ENCODE measurements around the gene PANK3.
"Not testable (repeated sequence)": the region's sequence is repeated elsewhere in the genome, so short reads cannot be mapped to it uniquely, and the experiment has no call there.

The PANK3 gene

DNA sequence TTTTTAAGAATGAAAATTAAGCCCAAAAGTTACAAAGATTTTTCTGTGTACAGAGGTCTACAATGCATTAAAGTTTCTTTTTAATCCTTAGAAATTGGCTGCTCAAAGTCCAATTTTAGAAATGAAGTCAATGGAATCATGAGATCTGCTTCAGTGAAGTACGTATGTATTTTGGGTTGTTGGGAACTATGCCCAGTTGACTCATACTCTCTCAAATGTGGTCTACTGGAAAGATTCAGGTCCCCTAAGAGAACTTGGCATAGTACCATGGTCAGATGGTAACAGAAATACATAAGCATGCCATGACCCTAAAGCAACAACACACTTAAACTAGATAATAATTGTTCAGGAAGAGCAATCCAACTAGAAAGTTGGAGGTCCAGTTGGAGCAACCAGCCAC is 27.0 kb downstream of the PANK3 start:
- DNase-seq (ENCODE audit: low spot score): no peak

DNA sequence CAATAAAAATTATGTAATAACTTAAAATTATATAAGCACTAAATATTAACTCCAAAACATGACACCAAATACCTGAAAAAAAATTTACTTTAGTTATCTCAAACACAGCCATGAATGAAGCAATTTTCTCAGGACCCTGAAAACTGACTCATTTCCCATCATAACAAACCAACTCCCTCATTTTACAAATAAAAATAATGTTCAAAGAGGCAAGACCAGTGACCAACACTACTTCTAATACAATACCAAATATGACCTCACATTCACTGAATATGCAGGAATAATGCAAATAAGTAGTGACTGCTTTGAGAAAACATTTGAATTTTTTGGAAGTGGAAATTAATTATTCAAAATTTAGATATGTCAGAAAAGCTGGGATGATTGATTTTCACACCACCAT is 28.5 kb downstream of the PANK3 start:
- DNase-seq (ENCODE audit: low spot score): no peak

DNA sequence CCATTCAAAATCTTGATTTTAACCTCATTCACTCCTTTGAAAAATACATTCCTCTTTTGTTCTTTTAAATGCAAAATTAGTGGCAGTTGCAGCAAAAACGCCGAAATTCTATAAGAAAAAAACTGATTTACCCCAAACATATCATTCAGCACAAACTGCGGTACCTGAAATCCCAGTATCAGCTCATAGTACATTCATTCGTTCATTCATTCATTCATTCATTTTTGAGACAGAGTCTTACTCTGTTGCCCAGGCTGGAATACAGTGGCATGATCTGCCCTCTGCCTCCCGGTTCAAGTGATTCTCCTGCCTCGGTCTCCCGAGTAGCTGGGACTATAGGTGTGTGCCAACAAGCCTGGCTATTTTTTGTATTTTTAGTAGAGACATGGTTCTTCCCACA is 29.6 kb downstream of the PANK3 start:
- DNase-seq (ENCODE audit: low spot score): no peak

DNA sequence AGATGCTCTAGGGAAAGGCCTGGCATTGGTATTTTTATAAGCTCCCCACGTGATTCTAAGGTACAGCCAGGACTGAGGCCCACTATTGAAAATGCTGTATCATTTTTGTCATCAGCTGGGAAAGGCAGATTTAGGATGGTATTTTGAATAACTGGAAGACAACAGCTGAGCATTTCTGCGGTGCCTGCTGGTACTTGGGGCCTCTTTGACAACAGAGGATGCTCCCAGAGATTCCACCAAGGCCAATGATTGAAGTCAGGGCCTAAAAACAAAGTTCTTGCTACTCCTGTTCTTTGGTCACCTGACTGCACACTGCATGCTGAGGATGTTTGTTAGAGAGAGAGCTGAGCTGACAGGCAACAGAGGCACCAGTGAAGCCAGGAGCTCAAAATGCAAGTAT is 42.0 kb downstream of the PANK3 start:
- DNase-seq (ENCODE audit: low spot score): no peak

DNA sequence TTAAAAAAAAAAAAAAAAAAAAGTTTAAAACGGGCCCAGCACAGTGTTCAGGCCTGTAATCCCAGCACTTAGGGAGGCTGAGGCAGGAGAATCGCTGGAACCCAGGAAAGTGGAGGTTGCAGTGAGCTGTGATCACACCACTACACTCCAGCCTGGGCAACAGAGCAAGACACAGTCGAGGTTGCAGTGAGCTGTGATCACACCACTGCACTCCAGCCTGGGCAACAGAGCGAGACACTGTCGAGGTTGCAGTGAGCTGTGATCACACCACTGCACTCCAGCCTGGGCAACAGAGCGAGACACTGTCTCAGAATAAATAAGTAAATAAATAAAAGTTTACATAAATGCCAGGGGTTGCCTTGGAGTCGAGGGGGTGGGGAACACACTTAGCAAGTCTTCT is 44.8 kb downstream of the PANK3 start:
- DNase-seq (ENCODE audit: low spot score): not testable (repeated sequence)

DNA sequence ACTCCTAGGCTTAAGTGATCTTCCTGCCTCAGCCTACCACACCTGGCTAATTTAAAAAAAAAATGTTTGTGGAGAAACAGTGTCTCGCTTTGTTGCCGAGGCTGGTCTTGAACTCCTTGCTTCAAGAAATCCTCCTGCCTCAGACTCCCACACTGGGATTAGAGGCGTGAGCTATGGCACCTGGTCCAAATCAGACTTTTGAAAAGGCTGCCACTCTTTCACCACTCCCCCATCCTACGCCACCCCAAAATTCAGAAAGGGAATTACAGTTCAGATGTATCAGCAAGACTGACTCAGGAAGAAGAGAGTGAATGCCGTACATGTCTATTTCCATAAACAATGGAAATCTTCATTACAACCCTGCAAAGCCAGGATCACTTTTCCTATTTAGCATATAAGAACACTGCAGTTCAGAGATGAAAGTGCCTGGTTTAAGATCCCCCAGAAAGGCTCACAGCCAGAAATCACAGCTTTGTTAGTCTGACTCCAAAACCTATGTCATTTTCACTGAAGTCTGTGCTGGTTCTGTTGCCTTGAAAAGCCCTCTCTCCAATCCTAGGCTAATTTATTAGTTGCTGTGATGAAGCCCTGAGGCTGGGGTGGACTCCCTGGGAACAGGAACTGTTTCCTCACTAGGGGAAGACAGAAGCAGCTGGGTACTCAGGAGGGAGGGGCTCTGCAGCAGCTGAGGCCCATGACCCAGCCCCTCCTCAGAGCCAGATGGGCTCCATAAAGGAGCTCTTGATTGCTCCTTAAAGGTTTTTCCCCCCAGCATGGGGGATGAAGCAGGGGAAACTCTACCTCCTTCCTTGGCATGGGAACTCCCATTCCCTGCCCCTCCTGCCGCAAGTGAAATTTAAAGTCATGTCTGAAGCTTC is 46.9 kb downstream of the PANK3 start:
- no peak for DNase-seq (ENCODE audit: low spot score)

DNA sequence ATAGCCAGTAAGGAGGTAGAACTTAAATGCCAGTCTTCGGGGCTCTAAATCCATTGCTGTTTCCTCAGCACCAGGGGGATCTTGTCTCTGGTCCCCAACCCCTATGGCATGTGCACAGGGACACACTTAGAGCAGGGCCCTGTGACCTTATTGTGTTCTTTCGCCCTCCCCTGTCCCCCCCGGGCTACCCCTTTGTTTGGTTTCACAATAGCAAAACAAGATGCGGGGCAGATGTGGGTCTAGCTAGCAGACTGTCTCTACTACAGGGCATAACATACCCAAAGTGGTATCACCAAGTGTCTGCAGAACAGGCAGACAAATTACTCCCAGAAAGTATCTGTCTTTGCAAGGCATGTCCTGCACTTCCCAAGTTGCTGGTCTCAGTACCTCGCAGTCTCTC is 48.0 kb downstream of the PANK3 start:
- DNase-seq (ENCODE audit: low spot score): no peak

DNA sequence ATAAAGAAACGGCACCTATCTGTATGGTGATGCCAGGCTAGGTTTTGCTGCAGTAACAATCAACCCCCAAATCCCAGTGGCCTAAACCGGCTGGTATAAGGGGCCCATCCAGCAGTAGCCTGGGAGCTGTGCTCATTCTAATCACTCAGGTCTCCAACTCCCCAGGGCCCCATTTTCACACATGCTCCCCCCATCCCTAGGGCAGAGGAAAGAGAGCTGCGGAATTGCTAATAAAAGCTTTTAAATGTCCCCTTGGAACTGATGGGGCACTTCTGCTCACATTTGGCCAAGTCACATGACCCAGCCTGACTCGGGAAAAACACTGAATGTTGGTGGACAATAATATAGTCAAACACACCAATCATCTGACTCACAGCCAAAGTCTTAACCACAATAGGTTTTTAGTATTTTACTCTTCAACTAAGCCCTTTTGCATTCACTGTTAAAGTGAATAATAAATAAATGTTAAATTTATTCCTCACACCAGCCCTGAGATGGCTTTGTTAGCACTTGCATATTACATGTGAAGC is 48.5 kb downstream of the PANK3 start:
- no peak for DNase-seq (ENCODE audit: low spot score)

DNA sequence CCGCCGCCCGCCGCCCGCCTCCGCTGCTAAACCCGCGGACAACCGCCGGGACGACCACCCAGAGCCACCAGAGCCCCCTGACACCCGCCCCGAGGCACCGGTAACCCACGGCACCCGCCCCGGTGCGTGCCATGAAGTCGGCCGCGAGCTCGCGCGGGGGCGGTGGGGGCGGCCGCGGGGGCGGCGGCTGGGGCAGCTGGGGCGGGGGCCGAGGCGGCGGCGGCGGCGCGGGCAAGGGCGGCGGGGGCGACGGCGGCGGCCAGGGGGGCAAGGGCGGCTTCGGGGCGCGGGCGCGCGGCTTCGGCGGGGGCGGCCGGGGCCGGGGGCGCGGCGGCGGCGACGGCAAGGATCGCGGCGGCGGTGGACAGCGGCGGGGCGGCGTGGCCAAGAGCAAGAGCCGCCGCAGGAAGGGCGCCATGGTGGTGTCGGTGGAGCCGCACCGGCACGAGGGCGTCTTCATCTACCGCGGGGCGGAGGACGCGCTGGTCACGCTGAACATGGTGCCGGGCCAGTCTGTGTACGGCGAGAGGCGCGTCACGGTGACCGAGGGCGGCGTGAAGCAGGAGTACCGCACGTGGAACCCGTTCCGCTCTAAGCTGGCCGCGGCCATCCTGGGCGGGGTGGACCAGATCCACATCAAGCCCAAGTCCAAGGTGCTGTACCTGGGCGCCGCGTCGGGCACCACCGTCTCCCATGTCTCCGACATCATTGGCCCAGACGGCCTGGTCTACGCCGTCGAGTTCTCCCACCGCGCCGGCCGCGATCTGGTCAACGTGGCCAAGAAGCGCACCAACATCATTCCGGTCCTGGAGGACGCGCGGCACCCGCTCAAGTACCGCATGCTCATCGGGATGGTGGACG is 49.6 kb downstream of the PANK3 start:
- no peak for DNase-seq (ENCODE audit: low spot score)

DNA sequence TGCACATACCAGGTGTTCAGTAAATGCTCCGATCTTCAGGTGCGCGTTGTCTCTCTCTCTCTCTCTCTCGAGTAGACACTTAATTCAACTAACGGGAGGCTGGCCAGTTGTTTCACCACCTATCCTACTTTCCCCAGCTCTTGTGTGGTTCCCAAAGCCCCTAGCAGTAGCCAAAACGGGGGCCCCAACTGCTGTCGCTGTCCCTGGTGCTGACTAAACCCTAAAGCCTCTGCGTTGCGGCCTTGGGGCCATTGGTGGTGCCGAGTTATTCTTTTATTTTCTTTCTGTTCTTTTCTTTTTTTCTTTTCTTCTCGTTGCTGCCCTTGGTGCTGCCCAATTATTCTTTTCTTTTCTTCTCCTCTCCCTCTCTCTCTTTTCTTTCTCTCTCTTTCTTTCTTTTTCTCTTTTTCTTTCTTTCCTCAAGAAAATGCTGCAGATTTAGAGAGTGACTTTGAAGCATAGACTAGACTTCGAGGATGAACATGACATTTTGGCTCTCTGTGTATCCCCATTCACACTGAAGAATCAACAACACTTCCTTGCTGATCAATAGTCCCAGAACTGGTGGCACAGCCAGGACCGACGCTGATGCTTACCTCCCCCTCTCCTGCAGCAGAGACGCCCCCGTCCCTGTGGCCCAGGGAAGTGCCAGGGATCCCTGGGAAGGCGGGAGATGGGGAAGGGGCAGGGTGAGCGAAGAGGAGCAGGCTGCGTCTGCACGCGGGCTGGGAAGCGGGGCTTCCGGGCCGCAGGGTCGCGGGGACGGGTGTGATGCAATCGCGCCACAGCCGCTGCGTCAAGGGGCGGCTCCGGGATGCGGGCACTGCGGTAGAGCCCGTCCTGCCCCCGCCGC is 50.4 kb downstream of the PANK3 start, which contains the start of gene FBLL1:
Gene FBLL1, plus strand, starts transcription at position 785 of the 853 bp plus-strand sequence. CDS start 200 bp downstream, outside the sequence.
- no peak for DNase-seq (ENCODE audit: low spot score)

DNA sequence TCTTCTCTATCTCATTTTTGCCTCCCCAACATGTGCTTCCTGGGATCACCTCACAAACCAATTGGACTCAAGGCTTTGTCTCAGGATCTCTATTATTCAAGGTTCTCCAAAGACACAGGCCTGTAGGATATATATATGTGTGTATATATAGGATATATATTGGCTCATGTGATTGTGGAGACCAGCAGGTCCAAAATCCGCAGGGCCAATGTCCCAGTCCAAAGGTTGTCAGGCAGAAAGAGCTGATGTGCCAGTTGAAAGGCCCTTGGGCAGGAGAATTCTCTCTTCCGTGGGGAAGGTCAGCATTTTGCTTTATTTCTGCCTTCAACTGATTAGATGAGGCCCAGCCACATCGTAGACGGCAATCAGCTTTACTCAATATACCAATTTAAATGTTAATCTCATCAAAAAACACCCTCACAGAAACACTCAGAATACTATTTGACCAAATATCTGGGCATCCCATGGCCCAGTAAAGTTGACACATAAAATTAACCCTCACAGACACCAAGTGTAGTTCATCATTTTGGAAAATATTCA is 51.3 kb downstream of the PANK3 start:
- no peak for DNase-seq (ENCODE audit: low spot score)

DNA sequence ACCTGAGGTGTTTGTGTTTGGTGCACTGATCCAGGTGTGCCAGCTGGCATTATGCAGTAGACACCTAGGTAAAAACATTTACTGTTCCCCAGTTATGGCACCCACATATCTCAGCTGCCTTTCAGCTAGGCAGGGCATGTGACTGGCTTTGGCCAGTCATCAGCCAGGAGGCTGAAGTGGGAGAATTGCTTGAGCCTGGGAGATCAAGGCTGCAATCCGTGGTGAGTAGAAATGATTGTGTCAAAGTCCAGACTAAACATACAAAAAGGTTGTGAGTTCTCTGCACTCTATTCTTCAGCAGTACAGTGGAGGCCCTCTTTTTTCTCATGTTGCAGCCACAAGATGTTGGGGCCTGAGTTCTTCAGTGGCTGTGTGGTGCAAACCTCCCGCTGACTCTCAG is 53.3 kb downstream of the PANK3 start:
- no peak for DNase-seq (ENCODE audit: low spot score)

DNA sequence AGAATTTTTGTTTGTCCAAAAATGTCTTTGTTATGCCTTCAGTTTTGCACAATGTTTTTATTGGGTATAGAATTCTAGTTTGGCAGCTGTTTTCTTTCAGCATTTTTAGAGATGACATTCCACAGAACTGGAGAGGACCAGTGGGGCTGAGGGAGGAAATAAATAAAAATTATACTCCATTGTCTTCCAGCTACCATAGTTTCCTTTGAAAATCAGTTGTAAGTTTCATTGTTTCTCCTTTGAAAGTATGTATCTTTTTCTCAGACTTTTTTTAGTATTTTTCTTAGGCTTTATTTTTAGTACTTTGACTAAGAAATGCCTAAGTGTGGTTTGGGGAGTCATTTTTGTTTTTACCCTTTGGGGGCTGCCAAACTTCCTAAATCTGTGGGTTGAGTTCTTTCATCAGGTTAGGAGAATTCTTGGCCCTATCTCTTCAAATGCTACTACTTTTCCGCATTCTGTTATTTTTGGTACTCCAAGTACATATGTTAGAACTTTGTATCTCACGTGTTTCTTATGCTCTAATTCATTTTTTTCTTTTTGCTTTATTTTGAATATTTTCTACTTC is 65.2 kb downstream of the PANK3 start:
- no peak for DNase-seq (ENCODE audit: low spot score)

DNA sequence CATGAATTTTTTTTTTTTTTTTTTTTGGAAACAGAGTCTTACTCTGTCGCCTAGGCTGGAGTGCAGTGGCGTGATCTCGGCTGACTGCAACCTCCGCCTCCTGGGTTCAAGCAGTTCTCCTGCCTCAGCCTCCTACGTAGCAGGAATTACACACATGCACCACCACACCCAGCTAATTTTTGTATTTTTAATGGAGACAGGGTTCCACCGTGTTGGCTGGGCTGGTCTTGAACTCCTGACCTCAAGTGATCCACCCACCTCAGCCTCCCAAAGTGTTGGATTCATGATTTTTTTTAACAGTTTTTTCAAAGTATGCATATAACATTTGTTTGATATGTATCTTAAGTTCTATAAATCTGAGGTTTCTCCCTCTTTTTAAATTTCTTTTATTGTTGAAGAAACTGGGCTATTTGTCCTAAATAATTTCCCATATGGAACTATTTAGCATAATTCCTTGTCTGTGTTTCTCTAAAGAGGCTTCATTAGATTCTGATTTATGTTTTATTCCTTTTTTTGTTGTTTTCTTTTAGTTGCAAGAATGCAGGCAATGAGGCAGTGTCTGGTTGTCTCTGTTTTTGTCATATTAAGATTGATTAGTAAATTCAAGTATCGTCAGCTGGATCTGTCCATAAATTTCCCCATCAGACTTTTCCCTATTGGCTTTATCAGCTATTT is 76.5 kb downstream of the PANK3 start:
- DNase-seq (ENCODE audit: low spot score): no peak

Measured in hematopoietic multipotent progenitor cell treated with erythropoietin and hydrocortisone succinate and interleukin-3 and kit ligand, for 15 days (in vitro differentiated cells).